Activated CD4-positive, alpha-beta T cell treated with anti-CD3 and anti-CD28 coated beads, Interleukin-2, amount 10 ng/mL, durations not matched to agents 7 days and 5 days (primary cell): ENCODE results near the gene TMEM106C. TPM values are rescaled to one million over a fixed set of nuclear protein-coding genes. Genes with fewer than 3 reads are reported as not detected.

ENCODE experiments used
- CTCF ChIA-PET: fragments of 350-600 bp; sonication (Branson Sonifier 250); formaldehyde crosslinking; loops from one replicate; lab custom pipeline; 2021; ENCODE audit warnings: antibody characterized with exemption; lab: Charles Lee
- POLR2A ChIA-PET: fragments of 350-600 bp; sonication (Branson Sonifier 250); formaldehyde crosslinking; loops from one replicate; lab custom pipeline; 2021; ENCODE audit warnings: antibody characterized with exemption; lab: Charles Lee
- DNase-seq: peaks from one replicate; pipeline ENCODE4 v3.0.0-alpha.2; 2020
- H3K27ac Mint-ChIP-seq: one replicate; pipeline ENCODE4 v1.8.0; 2021; ENCODE audit warnings: mild to moderate bottlenecking, moderate library complexity, mixed read lengths
- H3K27me3 Mint-ChIP-seq: one replicate; pipeline ENCODE4 v1.8.0; 2021; ENCODE audit warnings: mixed read lengths
- H3K36me3 Mint-ChIP-seq: one replicate; pipeline ENCODE4 v1.8.0; 2021; ENCODE audit warnings: low read depth, mixed read lengths
- H3K4me1 Mint-ChIP-seq: one replicate; pipeline ENCODE4 v1.8.0; 2021; ENCODE audit warnings: mixed read lengths
- H3K4me3 Mint-ChIP-seq: one replicate; pipeline ENCODE4 v1.8.0; 2021; ENCODE audit warnings: mild to moderate bottlenecking, moderate library complexity, mixed read lengths
- H3K9me3 Mint-ChIP-seq: one replicate; pipeline ENCODE4 v1.8.0; 2021; ENCODE audit warnings: mixed read lengths
- total RNA-seq, 2 experiments: library from RNA; stranded (reverse); gene quantifications; one replicate each; pipeline ENCODE4 v1.2.3, GENCODE V29; 2021

TMEM106C gene
- total RNA-seq, 2 experiments from 2014 or later, result 145 to 181 TPM

DNA sequence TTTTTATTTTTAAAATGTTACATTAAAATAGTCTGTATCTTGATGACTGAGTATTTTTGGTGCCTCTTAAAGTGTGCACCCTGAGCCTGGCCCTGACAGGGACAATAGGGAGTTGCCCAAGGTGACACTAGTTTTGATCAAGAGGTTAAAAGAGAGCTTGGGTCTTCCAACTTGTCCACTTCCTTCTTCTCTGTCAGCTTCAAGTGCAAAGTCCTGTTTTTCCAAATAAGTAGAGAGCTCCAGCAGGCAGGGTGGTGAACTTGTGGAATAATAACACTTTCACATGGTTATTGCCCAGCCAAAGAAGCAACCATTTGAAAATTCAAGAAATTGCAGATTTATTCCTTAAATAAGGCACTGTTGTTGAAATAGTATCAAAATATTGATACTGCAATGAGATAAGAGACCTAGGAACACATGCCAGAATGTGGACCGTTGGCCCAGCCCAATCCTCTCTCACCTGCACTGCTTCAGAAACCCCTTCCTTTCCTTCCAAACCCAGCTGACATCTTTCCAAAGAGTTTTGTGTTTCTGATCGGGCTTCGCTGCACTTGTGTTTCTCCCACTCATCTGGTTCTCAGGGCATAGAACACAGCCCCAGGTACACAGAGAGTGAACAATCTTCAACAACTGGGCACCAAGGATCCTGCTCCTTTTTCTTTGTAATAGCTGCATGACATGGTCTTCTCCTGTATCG lies 54.7 kb downstream of the TMEM106C start:
- DNase-seq, result no peak
- no peaks in the 10 kb centered on the region for H3K9me3 Mint-ChIP-seq
- CTCF ChIA-PET, result interaction anchor here (0.9 kb wide), 1 partner anchor 72 kb away, joined by 3 read pairs; no protein-coding TSS in a partner anchor
- peaks cover 52% of the 10 kb centered on the region for H3K27me3 Mint-ChIP-seq
- H3K4me1 Mint-ChIP-seq, result no peaks in the 10 kb centered on the region
- H3K27ac Mint-ChIP-seq, result no peak overlapping the region
- H3K4me3 Mint-ChIP-seq, result no peak overlapping the region
- POLR2A ChIA-PET, result interaction anchor here (0.6 kb wide), 1 partner anchor 181 kb away, joined by 3 read pairs; no protein-coding TSS in a partner anchor
- H3K36me3 Mint-ChIP-seq, result no peaks in the 10 kb centered on the region

Other genes starting within 250 kb of the TMEM106C start
- not detected for gene ENDOU, start 238.1 kb upstream of the TMEM106C start, total RNA-seq
- under 1 TPM in 1 of 2 experiments, not detected in 1; 0.15 TPM for gene RAPGEF3, start 204.7 kb upstream of the TMEM106C start, total RNA-seq
- gene SLC48A1, start 190.4 kb upstream of the TMEM106C start, total RNA-seq, result 1 to 10 TPM; 7.9 to 9.1 TPM
- 100 to 1,000 TPM; 218 to 232 TPM for gene HDAC7, start 143.7 kb upstream of the TMEM106C start, total RNA-seq
- gene VDR, start 58.6 kb upstream of the TMEM106C start, total RNA-seq, result 10 to 100 TPM; 16.4 to 17.3 TPM
- not detected for gene COL2A1, start 40.9 kb downstream of the TMEM106C start, total RNA-seq
- 10 to 100 TPM; 37.2 to 48.0 TPM for gene SENP1, start 142.5 kb downstream of the TMEM106C start, total RNA-seq
- gene PFKM, start 155.8 kb downstream of the TMEM106C start, total RNA-seq, result 10 to 100 TPM; 16.0 to 19.5 TPM
- 10 to 100 TPM; 44.7 to 46.4 TPM for gene ASB8, start 193.9 kb downstream of the TMEM106C start, total RNA-seq
- under 1 TPM; 0.17 to 0.22 TPM for gene CCDC184, start 220.0 kb downstream of the TMEM106C start, total RNA-seq
- not detected for gene OR10AD1, start 239.7 kb downstream of the TMEM106C start, total RNA-seq